A172 (cell line): Measurements from ENCODE around the gene APBA2. TPM values are rescaled to one million over a fixed set of nuclear protein-coding genes. Genes with fewer than 3 reads are reported as not detected.

Experiments used
- DNase-seq: peaks from one replicate; pipeline ENCODE4 v3.0.0-alpha.2; 2015; ENCODE audit warnings: low spot score
- total RNA-seq: library from RNA; depleted of rRNA; stranded (reverse); fragments of >200 nt; shearing (Covaris generic); gene quantifications from 2 replicates; pipeline ENCODE4 v1.2.3, GENCODE V29; 2014

Gene APBA2
- total RNA-seq, 1 experiment from 2014 or later = 34.8 TPM

DNA sequence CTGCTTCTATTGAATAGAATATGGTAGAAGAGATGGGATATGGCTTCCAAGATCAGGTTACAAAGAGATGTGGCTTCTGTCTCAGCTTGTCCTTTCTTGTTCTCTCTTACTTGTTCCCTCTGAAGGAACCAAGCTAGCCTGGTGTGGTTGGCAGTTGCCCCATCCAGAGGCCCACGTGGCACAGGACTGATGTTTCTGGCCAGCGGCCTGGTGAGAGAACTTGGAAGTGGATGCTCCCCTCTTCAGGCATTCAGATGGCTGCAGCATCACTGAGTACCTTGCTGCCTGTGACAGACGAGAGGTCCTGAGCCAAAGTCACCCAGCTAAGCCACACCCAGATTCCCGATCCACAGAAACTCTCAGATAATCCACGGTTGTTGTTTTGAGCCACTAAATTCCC, 200.2 kb downstream of the APBA2 start:
- DNase-seq = no peak

DNA sequence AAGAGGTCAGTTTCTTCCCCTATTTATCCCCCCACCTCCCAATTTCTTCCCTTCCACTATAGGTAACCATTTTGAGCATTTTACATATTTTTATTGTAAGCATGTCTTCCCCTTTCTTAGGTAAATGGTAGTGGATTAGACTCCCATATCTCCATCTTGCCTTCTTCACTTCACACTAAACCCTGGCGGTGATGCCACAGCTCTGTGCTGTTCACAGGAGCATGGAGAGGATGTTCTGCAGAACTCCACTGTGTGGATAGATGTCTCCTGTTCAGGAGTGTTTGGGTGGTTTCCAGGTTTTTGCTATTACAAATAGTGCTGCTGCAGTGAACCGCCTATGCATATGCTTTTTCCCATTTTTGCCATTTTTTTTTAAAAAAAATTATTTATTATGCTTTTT, 201.1 kb downstream of the APBA2 start:
- DNase-seq = no peak

DNA sequence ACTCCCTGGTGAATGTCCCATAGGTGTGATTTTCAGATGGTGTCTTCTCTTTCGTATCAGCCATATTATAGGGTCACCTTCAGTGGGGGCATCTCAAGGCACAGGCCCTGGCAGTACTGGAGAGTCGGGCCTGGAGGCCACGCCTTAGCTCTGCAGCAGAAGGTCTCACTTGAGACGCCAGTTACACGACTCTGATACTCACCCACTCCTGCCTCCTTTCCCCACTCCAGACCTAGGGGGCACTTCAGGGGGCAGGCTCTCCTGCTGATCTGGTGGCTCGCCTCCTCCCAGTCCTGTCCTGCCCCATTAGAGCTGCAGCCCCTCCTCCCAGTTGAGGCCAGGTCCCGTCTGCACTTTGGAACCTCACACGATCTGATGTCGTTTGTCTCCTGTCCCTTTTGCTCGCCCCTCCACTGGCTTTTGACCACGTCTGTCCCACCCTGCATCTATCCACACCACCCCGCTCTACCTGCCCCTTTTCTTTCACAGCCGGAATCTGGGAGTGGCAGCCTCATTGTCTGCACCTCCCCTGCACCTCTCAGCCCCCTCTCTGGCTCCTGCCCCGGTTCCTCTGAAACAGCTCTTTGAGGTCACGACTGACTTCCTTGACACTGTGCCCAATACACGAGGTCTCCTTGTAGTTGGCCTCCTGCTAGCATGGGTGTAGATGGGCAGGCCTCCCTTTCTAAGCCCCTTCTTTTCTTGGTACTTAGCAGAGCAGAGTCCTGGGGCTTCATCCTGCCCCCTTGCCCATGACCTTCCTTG, 201.9 kb downstream of the APBA2 start:
- DNase-seq = no peak

DNA sequence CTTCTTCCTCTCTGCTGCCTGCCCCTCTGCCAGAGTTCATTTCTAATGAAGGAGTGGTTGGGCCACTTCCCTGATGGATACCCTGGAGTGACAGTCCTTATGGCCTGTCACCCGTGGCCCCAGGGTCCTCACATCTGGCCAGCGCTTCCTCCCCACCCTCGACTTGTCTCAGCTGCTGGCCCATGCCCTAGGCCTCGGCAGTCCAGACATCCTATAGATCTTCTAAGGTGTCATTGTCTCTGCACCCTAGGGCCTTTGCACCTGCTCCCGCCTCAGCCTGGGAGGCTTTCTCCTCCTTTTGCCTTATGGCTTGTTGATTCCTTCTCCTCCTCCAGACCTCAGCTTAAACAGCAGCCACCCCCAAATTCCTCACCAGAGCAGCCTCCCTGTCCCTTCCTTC, 202.9 kb downstream of the APBA2 start:
- DNase-seq = no peak

DNA sequence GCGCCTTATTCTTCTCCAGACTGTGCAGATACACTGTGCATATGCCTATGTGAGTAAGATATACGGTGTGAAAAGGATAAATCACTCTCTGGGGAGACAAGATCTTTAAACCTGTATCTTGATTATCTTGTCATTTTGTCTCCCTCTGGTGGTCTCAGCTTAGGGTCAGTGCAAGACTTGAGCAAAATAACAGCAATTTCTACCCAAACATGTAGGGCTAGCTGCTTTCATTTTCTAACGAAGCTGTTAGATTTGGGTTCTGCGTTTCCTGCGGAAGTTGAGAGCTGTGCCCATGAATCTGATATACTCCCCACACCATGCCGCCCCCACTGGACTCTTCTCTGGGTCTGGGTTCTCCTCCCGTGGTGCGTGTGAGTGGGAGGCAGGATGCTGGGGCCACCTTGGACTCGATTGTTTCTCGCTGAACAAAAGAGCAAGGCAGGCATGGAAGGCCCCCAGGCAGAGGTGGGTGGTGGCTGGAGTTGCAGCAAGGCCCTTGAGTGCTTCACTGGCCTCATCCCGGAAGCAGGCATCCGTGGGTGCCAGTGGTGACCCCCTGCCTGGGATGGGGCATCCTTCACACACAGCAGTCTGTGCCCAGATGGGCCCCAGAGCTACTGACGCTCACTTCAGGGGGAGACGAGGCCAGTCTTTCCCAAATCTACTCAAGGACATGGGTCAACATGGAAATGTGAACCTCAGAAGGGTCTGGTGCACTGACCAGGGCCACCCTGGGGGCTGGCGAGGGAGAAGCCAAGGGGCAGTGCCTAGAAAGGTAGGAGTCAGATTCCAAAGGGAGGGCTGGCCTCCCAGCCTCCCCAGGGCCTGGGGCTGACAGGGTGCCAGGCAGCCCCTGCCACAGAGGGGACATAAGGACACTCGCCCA, 204.2 kb downstream of the APBA2 start:
- DNase-seq = no peak

DNA sequence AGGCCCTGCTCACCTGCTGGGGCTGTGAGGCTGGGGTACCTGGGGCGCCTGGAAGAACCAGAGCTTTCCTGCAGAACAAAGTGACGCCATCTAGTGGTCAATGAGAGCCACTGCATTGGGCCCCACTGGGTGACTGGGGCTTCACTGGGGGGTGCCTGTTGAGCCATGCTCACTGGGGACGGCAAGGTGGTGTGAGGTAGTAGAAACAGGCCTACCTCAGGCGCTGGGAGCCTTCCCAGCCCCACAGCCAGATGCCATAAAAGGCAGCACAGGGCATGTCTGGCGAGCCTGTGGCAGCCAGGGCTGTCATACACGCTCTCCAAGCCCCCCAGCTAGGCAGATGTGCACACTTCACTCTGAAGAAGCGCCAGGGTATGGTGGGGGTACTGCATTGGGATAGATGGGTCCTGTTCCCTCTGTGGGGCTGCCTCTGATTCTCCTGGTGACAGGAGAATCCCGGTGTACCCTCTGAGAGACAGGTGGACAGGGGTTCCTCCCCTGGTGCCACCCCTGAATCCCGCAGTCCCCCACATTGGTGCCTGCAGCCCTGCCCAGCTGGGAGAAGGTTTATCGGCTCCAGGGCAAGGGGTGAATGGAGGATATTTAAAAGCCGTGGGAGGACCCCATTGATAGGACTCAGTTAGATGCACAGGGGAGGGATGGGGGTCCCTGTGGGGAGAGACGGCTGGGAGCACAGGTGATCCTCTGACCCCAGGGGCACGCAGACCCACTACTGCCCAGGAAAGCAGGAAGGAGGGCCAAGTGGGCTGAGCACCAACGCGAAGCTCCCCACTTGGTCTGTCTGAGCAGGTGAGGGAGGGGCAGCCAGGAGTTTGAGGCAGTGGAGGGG, 205.1 kb downstream of the APBA2 start:
- DNase-seq = peak; percentile 10

DNA sequence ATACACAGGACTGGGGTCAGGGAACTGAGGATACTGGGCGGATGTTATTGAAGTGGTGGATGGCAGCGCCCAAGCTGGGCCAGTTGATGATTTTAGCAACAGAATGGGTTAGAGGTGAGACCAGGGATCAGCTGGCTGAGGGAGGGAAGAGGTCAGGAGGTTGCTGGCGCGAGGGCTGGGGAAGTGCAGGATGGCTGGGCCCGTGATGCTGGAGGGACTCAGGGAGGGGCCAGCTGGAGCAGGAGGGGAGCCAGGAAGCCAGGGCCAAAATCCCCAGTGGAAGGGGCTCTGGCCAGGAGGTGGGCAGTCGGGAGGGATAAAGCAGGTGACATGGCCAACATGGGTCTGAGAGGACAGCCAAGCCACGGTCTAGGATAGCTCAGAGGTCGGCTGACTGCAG, 205.9 kb downstream of the APBA2 start:
- DNase-seq = no peak

DNA sequence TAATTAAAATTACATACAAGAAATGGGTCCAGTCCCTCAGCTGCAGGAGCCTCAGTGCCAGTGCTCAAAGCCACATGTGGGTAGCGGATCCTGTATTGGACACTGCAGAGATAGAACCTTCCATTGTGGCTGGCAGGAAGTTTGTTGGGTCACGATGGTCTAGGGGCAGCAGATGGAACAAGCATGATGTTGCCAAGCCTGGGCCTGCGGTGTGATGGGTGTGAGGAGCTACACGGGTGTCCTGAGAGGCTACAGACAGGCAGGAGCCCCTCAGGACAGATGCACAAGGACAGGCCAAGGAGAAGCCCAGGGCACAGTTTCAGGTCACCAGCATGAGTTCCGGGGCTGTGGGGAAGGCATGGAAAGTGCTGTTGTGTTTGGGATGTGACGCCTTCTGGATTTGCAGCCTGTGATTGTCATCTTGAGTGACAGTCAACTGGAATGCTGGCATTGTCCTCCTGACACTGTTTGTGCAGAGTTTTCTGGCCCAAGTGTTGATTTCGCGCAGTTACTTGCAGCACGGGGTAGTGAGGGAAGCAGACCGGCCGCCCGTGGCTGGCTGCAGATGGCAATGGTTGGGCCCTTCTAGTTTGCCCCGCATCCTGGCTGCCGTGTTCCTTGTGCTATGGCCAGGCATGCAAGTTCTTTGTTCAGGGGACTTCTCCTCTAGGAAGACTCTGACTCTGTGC, 206.7 kb downstream of the APBA2 start:
- no peak for DNase-seq

DNA sequence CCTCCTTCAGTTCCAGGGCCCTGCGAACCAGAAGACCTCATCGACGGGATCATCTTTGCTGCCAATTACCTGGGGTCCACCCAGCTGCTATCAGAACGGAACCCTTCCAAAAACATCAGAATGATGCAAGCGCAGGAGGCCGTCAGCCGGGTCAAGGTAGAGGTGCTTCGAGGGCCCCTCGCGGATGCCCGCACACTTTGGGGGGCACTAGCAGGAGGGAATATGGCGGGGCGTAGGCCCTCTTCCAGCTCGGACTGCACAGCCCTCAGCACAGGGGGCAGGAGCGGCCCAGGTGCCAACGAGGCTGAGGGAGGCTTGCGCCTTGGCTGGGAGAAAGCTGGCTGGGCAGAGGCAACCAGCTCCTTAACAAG, 207.3 kb downstream of the APBA2 start:
- no peak for DNase-seq

DNA sequence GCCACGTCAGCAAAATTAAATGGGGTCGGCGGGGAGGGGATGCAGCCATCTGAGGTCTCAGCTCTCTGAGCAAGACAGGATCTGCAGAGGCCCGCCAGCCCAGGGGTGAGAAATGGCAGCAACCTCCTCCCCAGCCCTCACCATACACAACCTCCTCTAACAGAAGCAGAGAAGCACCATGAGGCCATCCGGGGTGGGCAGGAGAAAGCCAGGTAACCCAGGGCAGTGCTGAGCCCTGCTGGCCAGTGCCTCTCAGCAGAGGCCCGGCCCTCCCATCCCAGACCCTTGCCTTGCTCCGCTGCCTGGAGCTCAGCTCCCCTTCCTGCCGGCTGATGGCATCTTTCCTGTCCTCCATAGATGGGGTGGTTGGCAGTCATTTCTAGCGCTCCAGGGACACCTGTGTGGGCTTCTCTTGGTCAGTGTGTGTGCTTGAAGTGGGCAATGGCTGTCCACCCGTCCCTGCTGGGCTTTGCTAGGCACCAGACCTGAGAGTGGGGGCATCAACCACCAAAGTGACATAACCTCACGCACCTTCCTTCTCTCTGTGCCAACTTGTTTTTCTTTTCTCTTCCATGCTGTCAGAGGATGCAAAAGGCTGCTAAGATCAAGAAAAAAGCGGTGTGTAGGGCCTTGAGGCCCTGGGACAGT, 208.0 kb downstream of the APBA2 start:
- DNase-seq = no peak

DNA sequence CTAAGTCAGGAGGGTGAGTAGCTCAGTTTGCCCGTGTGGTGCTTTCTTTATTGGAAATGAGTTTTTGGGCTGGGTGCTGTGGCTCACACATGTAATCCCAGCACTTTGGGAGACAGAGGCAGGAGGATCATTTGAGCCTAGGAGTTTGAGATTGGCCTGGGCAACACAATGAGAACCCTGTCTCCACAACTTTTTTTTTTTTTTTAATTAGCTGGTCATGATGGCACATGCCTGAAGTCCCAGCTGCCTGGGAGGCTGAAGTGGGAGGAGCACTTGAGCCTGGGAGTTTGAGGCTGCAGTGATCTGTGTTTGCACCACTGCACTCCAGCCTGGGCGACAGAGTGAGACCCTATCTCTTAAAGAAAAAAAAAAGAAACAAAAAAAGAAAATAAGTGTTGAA, 208.9 kb downstream of the APBA2 start:
- DNase-seq = no peak

DNA sequence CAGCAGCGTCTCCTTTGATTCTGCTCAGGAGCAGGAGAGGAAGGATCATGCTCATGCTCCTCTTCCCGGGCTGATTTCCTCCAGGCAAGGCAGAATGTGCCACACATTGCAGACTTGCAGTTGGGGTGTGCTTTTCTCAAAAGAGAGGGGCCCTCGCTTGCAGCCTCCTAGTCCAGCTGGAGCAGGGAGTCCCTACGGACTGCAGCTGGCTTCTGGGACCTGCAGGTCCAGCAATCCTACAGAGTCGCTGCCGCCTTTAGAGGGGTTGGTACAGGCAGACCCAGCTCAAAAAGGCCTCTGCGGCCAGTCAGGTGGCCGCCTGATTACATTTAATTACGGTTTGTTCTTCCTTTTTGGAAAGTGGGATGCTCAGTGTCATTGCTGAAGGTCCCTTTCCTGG, 210.0 kb downstream of the APBA2 start:
- no peak for DNase-seq

DNA sequence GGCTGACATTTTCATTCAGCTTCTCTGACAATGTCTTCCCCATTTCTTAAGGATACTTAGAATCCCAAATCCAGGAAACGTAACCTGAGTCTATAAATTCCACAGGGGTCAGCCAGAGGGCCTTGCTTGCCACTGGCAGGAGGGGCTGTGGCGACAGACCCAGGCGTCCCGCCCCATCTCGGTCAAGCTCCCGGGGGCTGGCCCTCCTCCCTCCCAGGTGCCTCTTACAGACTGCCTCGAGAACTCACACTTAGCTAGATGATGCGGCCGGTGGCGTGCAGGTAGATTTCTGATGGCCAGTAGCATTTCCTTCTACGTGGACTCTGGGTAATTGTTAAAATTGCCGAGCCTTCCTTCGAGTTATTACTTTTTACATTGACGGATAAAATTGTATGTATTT, 211.4 kb downstream of the APBA2 start:
- no peak for DNase-seq

DNA sequence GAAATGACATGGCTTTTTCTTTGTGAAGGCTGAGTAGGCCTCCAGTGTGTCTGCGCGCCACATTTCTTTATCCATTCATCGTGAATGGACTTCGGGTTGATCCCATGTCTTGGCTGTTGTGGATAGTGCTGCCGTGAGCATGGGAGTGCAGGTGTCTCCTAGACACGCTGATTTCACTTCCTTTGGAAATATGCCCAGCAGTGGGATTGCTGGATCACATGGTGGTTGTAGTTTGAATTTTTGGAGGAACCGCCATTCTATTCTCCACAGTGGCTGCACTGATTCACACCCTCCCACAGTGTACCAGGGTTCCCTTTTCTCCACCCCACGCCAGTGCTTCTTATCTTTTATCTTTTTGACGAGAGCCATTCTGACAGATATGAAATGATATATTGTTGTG, 212.2 kb downstream of the APBA2 start:
- no peak for DNase-seq

DNA sequence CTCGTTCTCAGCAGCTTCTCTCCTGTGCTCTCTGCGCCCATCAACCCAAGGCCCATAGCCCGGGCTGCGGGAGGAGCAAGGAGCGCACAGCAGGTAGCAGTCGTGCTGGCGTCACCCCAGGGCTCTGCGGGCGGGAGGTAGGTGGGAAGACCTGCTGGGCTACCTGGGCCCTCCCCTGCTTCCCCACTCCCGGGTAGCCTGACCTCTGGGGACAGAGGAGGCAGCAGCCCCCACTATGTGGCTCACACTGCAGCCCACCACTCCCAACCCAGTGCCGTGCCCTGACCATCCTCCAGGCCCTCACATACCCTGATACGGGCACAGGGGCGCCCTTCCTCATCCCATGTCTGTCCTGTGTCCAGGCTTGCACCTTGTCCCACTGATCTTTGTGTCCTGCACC, 212.9 kb downstream of the APBA2 start:
- DNase-seq = no peak

DNA sequence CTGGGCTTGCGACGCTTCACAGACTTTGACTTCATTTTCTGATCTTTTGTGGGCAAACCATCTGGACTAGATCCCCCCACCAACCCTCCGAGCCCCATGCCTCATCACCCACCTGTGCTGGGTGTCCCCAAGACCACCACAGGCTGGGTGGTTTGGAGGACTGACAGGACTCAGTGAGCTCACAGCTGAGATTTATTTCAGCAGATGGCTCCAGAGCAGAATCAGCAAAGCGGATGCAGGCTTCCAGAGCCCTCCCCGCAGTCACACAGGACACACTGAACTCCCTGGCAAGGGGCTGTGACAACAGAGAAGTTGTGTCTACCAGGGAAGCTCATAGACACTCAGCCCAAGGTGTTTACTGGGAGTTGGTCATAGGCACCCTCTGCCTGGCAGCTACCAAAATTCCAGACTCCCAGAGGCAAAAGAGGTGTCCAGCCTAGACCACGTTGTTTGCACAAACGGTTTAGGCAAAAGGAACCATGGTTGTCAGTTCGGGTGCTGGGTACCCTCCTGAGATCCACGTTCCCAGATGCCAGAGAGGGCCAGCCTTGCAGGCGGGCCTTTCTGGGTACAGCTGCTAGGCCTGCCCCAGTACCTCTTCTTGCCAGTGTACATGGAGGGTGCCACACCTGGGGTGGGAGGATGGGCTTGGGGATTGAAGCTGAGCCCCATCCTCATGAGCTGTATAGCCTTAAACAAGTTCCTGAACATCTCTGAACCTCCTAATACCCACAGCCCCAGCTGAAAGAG, 213.5 kb downstream of the APBA2 start:
- DNase-seq = no peak

DNA sequence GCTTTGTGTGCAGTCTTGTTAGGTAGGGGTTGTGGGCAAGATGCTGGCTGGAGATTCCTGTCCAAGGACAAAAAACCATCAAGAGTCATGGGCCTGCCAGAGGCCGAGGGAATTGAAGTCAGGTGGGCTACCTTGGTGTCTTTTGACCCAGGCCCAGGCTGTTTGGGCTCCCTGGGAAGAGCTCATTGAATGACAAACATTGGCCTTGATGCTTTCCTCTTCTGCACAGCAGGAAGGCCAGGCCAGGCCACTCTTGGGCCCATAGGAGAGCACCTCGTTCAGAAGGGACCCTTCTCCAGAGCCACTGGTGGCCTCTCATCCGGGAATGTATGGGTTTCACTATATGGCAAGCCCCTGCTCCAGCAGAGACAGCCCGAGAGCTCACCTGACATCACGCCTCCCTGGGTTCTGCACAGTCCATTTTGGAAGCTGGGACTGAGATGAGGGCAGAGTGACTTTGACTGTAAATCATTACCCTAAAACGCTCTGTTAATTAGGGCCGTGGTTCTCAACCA, 214.8 kb downstream of the APBA2 start:
- DNase-seq = no peak

DNA sequence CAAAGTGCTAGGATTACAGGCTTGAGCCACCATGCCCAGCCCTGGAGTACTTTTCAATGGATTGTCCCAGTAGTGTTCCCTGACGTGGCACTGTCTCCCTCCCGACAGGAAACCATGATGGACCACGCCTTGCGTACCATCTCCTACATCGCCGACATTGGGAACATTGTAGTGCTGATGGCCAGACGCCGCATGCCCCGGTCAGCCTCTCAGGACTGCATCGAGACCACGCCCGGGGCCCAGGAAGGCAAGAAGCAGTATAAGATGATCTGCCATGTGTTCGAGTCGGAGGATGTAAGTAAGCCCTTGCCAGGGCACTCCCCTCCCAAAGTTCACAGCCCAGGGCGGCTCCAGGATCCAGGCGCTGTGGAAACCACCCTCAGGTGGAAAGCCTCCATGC, 215.7 kb downstream of the APBA2 start:
- no peak for DNase-seq

DNA sequence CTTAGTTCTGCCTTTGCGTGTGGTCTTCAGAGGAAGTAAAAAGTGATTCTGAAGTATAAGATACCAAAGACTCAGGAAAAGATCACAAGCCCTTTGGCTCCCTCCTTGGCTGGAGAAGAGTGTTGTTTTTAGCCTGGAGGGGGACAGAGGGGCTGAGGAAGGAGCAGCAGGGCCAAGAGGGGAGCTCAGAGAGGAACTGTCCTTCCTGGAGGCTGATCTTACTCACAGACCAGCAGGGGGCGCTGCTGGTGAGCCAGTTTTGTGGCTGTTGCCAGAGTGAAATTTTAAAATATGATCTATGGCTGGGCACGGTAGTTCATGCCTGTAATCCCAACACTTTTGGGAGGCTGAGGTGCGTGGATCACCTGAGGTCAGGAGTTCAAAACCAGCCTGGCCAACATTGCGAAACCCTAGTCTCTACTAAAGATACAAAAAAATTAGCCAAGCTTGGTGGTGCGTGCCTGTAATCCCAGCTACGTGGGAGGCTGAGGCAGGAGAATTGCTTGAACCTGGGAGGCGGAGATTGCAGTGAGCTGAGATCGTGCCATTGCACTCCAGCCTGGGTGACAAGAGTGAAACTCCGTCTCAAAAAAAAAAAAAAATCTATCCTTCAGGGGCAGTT, 216.5 kb downstream of the APBA2 start:
- DNase-seq = peak; percentile 14
